Measurements from ENCODE around the gene SBF2.
"Not testable (repeated sequence)": the region's sequence is repeated elsewhere in the genome, so short reads cannot be mapped to it uniquely, and the experiment has no call there.

Gene SBF2

DNA sequence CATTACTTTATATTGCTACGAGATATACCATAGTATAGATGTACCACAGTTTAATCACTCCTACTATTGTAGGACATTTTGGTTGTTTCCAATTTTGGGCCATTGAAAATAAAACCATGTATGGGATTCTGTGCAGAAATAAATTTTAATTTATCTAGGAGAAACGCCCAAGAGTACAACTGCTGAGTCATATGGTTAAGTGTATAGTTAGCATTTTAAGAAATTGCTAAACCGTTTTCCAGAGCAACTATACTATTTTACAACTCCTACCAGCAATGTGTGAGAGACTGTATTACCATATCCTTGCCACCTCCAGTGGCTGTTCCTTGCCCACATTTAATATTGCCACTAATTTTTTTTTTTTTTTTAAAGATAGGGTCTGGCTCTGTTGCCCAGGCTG is 163.1 kb downstream of the SBF2 start:
- Histone ChIP-seq H3K36me3 (ENCODE audit: insufficient read depth, low read length) (no peaks in the 10 kb centered on the region), H3K4me3 (ENCODE audit: low read depth, low read length, poor library complexity, severe bottlenecking) (no peak overlapping the region), H2AFZ (ENCODE audit: low read length) (no peak overlapping the region), H3K27me3 (ENCODE audit: insufficient read depth, low read length) (no peaks in the 10 kb centered on the region), H3K4me2 (ENCODE audit: low read length) (no peak overlapping the region), H3K9me3 (ENCODE audit: low read length) (peaks cover 2% of the 10 kb centered on the region; the same call in 1 of the 2 replicates), H3K9ac (ENCODE audit: low read length) (no peak overlapping the region), H3K9me2 (ENCODE audit: low read depth, low read length) (no peaks in the 10 kb centered on the region), H3K27ac (ENCODE audit: low read depth, low read length, poor library complexity, severe bottlenecking) (no peak overlapping the region), H3F3A (ENCODE audit: insufficient read depth, low read length) (no peaks in the 10 kb centered on the region), H3K79me2 (ENCODE audit: insufficient read depth, low read length) (no peaks in the 10 kb centered on the region), H4K20me1 (ENCODE audit: insufficient read depth, low read length) (no peaks in the 10 kb centered on the region), H3K4me1 (ENCODE audit: insufficient read depth, low read length, severe bottlenecking) (no peaks in the 10 kb centered on the region)
- TF ChIP-seq, protein P1, sequence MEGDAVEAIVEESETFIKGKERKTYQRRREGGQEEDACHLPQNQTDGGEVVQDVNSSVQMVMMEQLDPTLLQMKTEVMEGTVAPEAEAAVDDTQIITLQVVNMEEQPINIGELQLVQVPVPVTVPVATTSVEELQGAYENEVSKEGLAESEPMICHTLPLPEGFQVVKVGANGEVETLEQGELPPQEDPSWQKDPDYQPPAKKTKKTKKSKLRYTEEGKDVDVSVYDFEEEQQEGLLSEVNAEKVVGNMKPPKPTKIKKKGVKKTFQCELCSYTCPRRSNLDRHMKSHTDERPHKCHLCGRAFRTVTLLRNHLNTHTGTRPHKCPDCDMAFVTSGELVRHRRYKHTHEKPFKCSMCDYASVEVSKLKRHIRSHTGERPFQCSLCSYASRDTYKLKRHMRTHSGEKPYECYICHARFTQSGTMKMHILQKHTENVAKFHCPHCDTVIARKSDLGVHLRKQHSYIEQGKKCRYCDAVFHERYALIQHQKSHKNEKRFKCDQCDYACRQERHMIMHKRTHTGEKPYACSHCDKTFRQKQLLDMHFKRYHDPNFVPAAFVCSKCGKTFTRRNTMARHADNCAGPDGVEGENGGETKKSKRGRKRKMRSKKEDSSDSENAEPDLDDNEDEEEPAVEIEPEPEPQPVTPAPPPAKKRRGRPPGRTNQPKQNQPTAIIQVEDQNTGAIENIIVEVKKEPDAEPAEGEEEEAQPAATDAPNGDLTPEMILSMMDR (IDR thresholded peaks at IDR 0.05; ENCODE audit: low read length) = no peak
- TF ChIP-seq EZH2 (IDR thresholded peaks at IDR 0.05; ENCODE audit: borderline replicate concordance, low read length) = no peak

DNA sequence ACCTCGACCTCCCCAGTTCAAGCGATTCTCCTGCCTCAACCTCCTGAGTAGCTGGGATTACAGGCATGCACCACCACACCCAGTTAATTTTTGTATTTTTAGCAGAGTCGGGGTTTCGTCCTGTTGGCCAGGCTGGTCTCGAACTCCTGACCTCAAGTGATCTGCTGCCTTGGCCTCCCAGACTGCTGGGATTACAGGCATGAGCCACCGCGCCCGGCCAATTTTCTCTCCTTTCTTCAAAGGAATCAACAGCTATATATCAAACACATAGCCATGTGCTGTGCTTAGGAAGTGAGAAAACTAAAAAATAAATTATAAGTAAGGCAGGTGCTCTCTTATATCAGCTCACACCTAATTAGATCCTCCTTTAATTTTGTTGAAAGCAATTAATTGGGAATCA is 164.8 kb downstream of the SBF2 start:
- not testable (repeated sequence) for H4K20me1 ChIP-seq (ENCODE audit: insufficient read depth, low read length); H3K9ac ChIP-seq (ENCODE audit: low read length); H3K9me2 ChIP-seq (ENCODE audit: low read depth, low read length); H3K4me1 ChIP-seq (ENCODE audit: insufficient read depth, low read length, severe bottlenecking); H3K9me3 ChIP-seq (ENCODE audit: low read length); H3K79me2 ChIP-seq (ENCODE audit: insufficient read depth, low read length); H3K4me3 ChIP-seq (ENCODE audit: low read depth, low read length, poor library complexity, severe bottlenecking); H3K4me2 ChIP-seq (ENCODE audit: low read length); H3F3A ChIP-seq (ENCODE audit: insufficient read depth, low read length); H2AFZ ChIP-seq (ENCODE audit: low read length); H3K36me3 ChIP-seq (ENCODE audit: insufficient read depth, low read length); H3K27ac ChIP-seq (ENCODE audit: low read depth, low read length, poor library complexity, severe bottlenecking); H3K27me3 ChIP-seq (ENCODE audit: insufficient read depth, low read length)

DNA sequence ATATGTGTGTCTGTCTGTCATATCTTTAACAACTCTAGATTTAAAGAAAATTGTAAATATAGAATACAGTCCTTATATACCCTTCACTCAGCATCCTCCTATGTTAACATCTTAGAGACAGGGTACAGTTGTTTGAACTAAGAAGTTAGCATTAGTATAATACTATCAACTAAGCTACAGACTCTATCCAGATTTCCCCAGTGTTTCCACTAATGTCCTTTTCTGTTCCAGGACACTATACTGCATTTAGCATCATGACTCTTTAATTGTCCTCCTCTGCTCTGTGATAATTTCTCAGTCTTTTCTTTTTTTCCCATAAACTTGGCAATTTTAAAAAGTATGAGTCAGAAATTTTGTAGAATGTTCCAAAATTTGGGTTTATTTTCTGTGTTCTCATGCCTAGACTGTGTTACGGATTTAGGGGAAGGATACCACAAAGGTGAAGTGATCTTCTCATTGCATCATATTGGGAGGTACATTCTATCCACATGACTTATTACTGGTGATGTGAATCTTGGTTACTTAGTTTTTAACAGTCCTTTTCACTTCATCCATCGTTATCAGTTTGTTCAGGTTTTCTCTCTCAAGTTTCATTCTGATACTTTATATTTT is 168.4 kb downstream of the SBF2 start:
- no peak overlapping the region for H2AFZ ChIP-seq (ENCODE audit: low read length)
- TF ChIP-seq, protein P1 (IDR thresholded peaks at IDR 0.05; ENCODE audit: low read length) = no peak
- no peak for TF ChIP-seq EZH2 (IDR thresholded peaks at IDR 0.05; ENCODE audit: borderline replicate concordance, low read length)
- no peak overlapping the region for H3K9ac ChIP-seq (ENCODE audit: low read length)
- no peak overlapping the region for H3K4me3 ChIP-seq (ENCODE audit: low read depth, low read length, poor library complexity, severe bottlenecking)
- no peaks in the 10 kb centered on the region for H3K27me3 ChIP-seq (ENCODE audit: insufficient read depth, low read length)
- H3K4me2 ChIP-seq (ENCODE audit: low read length) = no peak overlapping the region
- no peaks in the 10 kb centered on the region for H4K20me1 ChIP-seq (ENCODE audit: insufficient read depth, low read length)
- H3K9me3 ChIP-seq (ENCODE audit: low read length) = no peaks in the 10 kb centered on the region
- H3K4me1 ChIP-seq (ENCODE audit: insufficient read depth, low read length, severe bottlenecking) = peaks cover 8% of the 10 kb centered on the region
- no peaks in the 10 kb centered on the region for H3F3A ChIP-seq (ENCODE audit: insufficient read depth, low read length)
- no peaks in the 10 kb centered on the region for H3K79me2 ChIP-seq (ENCODE audit: insufficient read depth, low read length)
- no peaks in the 10 kb centered on the region for H3K36me3 ChIP-seq (ENCODE audit: insufficient read depth, low read length)
- no peak overlapping the region for H3K27ac ChIP-seq (ENCODE audit: low read depth, low read length, poor library complexity, severe bottlenecking)
- no peaks in the 10 kb centered on the region for H3K9me2 ChIP-seq (ENCODE audit: low read depth, low read length)

All from OCI-LY1 (cell line).